ENCODE data around the gene GRM6.

GRCh38 chr5:178989311-178989710 is 5.8 kb downstream of the GRM6 start:
- TF ChIP-seq POLR2A (IDR thresholded peaks at IDR 0.05) (no peak), CTCF (IDR thresholded peaks at IDR 0.05) (no peak), POLR2AphosphoS5 (IDR thresholded peaks at IDR 0.05; ENCODE audit: insufficient read depth in 1 of 2, low read depth in 1 of 2) (no peak)
